ENCODE results near the gene PPP6R3.
A peak's percentile ranks its signal among the peaks of the same experiment; 100 is the strongest.

Gene PPP6R3

DNA sequence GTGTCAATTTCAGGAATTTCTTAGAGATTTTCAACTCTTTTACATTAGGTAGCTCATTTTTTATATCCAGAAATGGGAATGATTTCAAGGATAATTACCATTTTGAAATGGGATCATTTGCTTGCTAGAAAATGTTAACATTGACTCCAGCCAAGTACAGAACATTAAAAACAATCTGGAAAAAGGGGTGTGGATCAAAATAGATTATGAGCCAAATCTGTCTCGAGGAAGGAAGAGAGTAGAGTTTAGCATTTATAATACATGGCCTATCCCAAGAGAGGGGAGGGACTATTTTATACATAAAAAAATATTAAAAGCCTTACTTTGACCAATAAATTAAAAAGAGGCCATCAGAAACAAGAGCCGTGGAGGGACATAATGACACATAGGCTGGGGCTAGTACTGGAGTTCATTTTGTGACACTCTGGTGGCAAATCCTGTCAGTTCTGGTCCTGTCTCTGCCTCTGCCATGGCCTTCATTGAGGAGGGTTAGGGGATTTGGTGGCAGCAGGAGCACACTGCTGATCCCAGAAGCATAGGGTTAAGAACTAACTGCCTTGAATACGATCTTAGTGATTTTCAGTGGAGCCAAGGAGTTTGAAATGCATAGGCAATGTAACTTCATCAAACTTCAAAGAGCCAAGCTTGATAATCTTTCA, 20.4 kb downstream of the PPP6R3 start:
- H3K27me3 ChIP-seq (ENCODE audit: insufficient read depth, low read length) = no peaks in the 10 kb centered on the region
- H3K4ac ChIP-seq (ENCODE audit: low read depth, low read length) = peak overlapping the region; percentile 98
- H2AK5ac ChIP-seq (ENCODE audit: low read length) = no peak overlapping the region
- H3K4me2 ChIP-seq (ENCODE audit: low read length) = no peak overlapping the region
- no peak for DNase-seq
- peak overlapping the region; percentile 6 for H2BK5ac ChIP-seq (ENCODE audit: low read depth, low read length, poor library complexity)
- H4K12ac ChIP-seq (ENCODE audit: low read depth, low read length) = no peak overlapping the region
- no peak overlapping the region for H3K27ac ChIP-seq (ENCODE audit: low read depth, low read length)
- no peaks in the 10 kb centered on the region for H3K4me1 ChIP-seq (ENCODE audit: control insufficient read depth in 1 of 2, insufficient read depth in 2 of 2, low read length in 2 of 2)
- H3K9ac ChIP-seq (ENCODE audit: low read length) = no peak overlapping the region
- no peak overlapping the region for H3K18ac ChIP-seq (ENCODE audit: low read length)
- WGBS (ENCODE audit: extremely low coverage, insufficient coverage, insufficient read length) = no CpG with 5 or more reads among the region's 3 CpGs
- no peak overlapping the region for H2BK120ac ChIP-seq (ENCODE audit: insufficient read depth, low read length, poor library complexity)
- no peak overlapping the region for H4K91ac ChIP-seq (ENCODE audit: low read depth, low read length)
- no peaks in the 10 kb centered on the region for H3K79me1 ChIP-seq (ENCODE audit: low read length)
- no peak overlapping the region for H3K23ac ChIP-seq (ENCODE audit: low read length)
- peaks cover 2 to 6% of the 10 kb centered on the region in 2 experiments for H3K36me3 ChIP-seq (ENCODE audit: control insufficient read depth in 1 of 2, insufficient read depth in 2 of 2, low read length in 2 of 2)
- H3K4me3 ChIP-seq (ENCODE audit: low read depth, low read length) = no peak overlapping the region
- H2AFZ ChIP-seq (ENCODE audit: insufficient read depth, low read length, poor library complexity) = no peak overlapping the region
- peaks cover 22% of the 10 kb centered on the region for H3K79me2 ChIP-seq (ENCODE audit: control insufficient read depth, insufficient read depth, low read length, poor library complexity)
- no peak overlapping the region for H4K8ac ChIP-seq (ENCODE audit: low read depth, low read length)
- H3K9me3 ChIP-seq (ENCODE audit: insufficient read depth, low read depth, low read length) = no peaks in the 10 kb centered on the region
- H3K14ac ChIP-seq (ENCODE audit: low read length) = no peak overlapping the region
- H2BK12ac ChIP-seq (ENCODE audit: low read length) = no peak overlapping the region

DNA sequence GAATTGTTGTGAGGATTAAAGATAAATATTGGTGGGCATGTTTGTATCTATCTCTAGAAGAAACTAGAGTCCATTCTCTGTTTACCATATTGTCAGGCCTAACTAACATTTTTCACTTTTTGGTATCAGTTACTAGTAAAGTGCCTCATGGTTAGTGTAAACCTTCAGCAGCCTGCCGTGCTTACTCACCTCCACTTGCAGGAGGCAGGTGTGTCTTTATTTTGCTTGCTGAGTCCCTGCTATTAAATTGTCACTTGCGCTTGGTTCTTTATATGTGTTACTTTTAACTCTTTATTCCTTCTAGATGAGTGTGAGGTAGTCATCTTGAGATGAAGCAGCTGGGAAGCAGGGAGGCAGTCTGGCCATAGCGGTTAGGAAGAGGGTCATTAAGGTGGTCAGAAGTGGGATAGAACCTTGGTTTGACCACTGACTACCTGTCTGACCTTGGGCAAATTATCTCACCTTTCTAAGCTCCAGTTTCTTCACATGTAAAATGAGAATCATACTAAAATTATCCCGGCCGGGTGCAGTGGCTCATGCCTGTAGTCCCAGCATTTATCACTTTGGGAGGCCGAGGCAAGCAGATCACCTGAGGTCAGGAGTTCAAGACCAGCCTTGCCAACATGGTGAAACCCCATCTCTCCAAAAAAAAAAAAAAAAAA, 21.2 kb downstream of the PPP6R3 start:
- H3K14ac ChIP-seq (ENCODE audit: low read length) = no peak overlapping the region
- no peak overlapping the region for H3K9ac ChIP-seq (ENCODE audit: low read length)
- peak overlapping the region; percentile 87 for H3K4ac ChIP-seq (ENCODE audit: low read depth, low read length)
- H4K91ac ChIP-seq (ENCODE audit: low read depth, low read length) = no peak overlapping the region
- no peak overlapping the region for H3K23ac ChIP-seq (ENCODE audit: low read length)
- no peak overlapping the region for H3K27ac ChIP-seq (ENCODE audit: low read depth, low read length)
- DNase-seq = no peak
- no peak overlapping the region for H2BK12ac ChIP-seq (ENCODE audit: low read length)
- H3K79me2 ChIP-seq (ENCODE audit: control insufficient read depth, insufficient read depth, low read length, poor library complexity) = peaks cover 22% of the 10 kb centered on the region
- H2AK5ac ChIP-seq (ENCODE audit: low read length) = no peak overlapping the region
- no peak overlapping the region for H4K8ac ChIP-seq (ENCODE audit: low read depth, low read length)
- no peaks in the 10 kb centered on the region for H3K4me1 ChIP-seq (ENCODE audit: control insufficient read depth in 1 of 2, insufficient read depth in 2 of 2, low read length in 2 of 2)
- H3K79me1 ChIP-seq (ENCODE audit: low read length) = no peaks in the 10 kb centered on the region
- H2AFZ ChIP-seq (ENCODE audit: insufficient read depth, low read length, poor library complexity) = no peak overlapping the region
- H3K18ac ChIP-seq (ENCODE audit: low read length) = no peak overlapping the region
- no peaks in the 10 kb centered on the region for H3K9me3 ChIP-seq (ENCODE audit: insufficient read depth, low read depth, low read length)
- H3K27me3 ChIP-seq (ENCODE audit: insufficient read depth, low read length) = no peaks in the 10 kb centered on the region
- H3K36me3 ChIP-seq (ENCODE audit: control insufficient read depth in 1 of 2, insufficient read depth in 2 of 2, low read length in 2 of 2) = peaks cover 2 to 4% of the 10 kb centered on the region in 2 experiments
- no peak overlapping the region for H2BK120ac ChIP-seq (ENCODE audit: insufficient read depth, low read length, poor library complexity)
- WGBS (ENCODE audit: extremely low coverage, insufficient coverage, insufficient read length) = no CpG with 5 or more reads among the region's 6 CpGs
- H3K4me3 ChIP-seq (ENCODE audit: low read depth, low read length) = no peak overlapping the region
- no peak overlapping the region for H3K4me2 ChIP-seq (ENCODE audit: low read length)
- H2BK5ac ChIP-seq (ENCODE audit: low read depth, low read length, poor library complexity) = no peak overlapping the region
- no peak overlapping the region for H4K12ac ChIP-seq (ENCODE audit: low read depth, low read length)

DNA sequence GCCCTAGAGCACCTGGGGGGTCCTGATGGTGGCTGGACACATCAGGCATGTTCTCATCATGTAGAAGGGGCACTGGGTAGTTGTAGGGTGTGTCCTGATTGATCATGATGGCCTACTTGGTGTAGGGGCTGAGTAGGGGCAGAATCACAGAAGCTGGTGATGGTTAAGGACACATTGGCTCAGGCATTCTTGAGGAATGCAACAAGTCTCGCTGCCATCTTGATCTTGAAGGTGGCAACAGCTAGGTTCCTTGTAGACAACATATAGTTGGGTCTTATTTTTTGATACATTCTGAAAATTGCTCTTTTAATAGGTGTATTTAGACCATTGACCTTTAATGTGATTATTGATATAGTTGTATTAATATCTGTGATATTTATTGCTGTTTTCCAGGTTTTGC, 28.1 kb downstream of the PPP6R3 start:
- H3K79me1 ChIP-seq (ENCODE audit: low read length) = no peaks in the 10 kb centered on the region
- H4K8ac ChIP-seq (ENCODE audit: low read depth, low read length) = no peak overlapping the region
- no peak overlapping the region for H4K12ac ChIP-seq (ENCODE audit: low read depth, low read length)
- peak overlapping the region; percentile 73 for H3K18ac ChIP-seq (ENCODE audit: low read length)
- no peak overlapping the region for H3K4me2 ChIP-seq (ENCODE audit: low read length)
- no peak overlapping the region for H2AK5ac ChIP-seq (ENCODE audit: low read length)
- H2AFZ ChIP-seq (ENCODE audit: insufficient read depth, low read length, poor library complexity) = no peak overlapping the region
- no peak overlapping the region for H2BK120ac ChIP-seq (ENCODE audit: insufficient read depth, low read length, poor library complexity)
- peaks cover 22% of the 10 kb centered on the region for H3K79me2 ChIP-seq (ENCODE audit: control insufficient read depth, insufficient read depth, low read length, poor library complexity)
- H3K23ac ChIP-seq (ENCODE audit: low read length) = no peak overlapping the region
- peak overlapping the region; percentile 100 for H3K4ac ChIP-seq (ENCODE audit: low read depth, low read length)
- no peak overlapping the region for H3K14ac ChIP-seq (ENCODE audit: low read length)
- H3K9me3 ChIP-seq (ENCODE audit: insufficient read depth, low read depth, low read length) = no peaks in the 10 kb centered on the region
- no peak overlapping the region for H4K91ac ChIP-seq (ENCODE audit: low read depth, low read length)
- H2BK5ac ChIP-seq (ENCODE audit: low read depth, low read length, poor library complexity) = no peak overlapping the region
- H3K36me3 ChIP-seq (ENCODE audit: control insufficient read depth in 1 of 2, insufficient read depth in 2 of 2, low read length in 2 of 2) = no peaks in the 10 kb centered on the region
- no peak overlapping the region for H3K4me3 ChIP-seq (ENCODE audit: low read depth, low read length)
- peaks cover 2 to 3% of the 10 kb centered on the region in 2 experiments for H3K4me1 ChIP-seq (ENCODE audit: control insufficient read depth in 1 of 2, insufficient read depth in 2 of 2, low read length in 2 of 2)
- H2BK12ac ChIP-seq (ENCODE audit: low read length) = no peak overlapping the region
- WGBS (ENCODE audit: extremely low coverage, insufficient coverage, insufficient read length) = no CpG with 5 or more reads among the region's 1 CpG
- H3K27ac ChIP-seq (ENCODE audit: low read depth, low read length) = no peak overlapping the region
- H3K9ac ChIP-seq (ENCODE audit: low read length) = no peak overlapping the region
- DNase-seq = no peak
- H3K27me3 ChIP-seq (ENCODE audit: insufficient read depth, low read length) = no peaks in the 10 kb centered on the region

DNA sequence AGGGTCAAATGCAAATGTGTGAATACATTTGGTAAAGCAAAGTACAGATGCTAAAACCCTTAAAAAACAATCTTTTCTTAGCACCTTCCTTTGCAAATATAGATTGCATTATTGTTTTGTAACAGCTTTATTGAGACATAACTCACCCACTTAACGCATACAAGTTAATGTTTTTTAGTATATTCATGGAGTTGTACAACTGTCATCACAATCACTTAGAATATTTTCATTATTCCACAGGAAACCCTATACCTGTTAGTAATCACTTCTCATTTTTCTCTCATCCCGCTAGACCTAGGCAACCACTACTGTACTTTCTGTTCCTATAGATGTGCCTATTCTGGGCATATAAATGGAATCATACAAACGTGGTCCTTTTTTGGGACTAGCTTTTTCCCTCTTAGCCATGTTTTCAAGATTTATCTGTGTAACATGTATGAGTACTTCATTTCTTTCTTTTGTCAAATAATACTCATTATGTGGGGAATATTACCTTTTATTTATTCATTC, 34.7 kb downstream of the PPP6R3 start:
- H2BK120ac ChIP-seq (ENCODE audit: insufficient read depth, low read length, poor library complexity) = no peak overlapping the region
- H3K79me2 ChIP-seq (ENCODE audit: control insufficient read depth, insufficient read depth, low read length, poor library complexity) = peaks cover 22% of the 10 kb centered on the region
- no peak overlapping the region for H4K12ac ChIP-seq (ENCODE audit: low read depth, low read length)
- no peak overlapping the region for H3K4me3 ChIP-seq (ENCODE audit: low read depth, low read length)
- no peak overlapping the region for H2AFZ ChIP-seq (ENCODE audit: insufficient read depth, low read length, poor library complexity)
- H3K18ac ChIP-seq (ENCODE audit: low read length) = no peak overlapping the region
- H3K36me3 ChIP-seq (ENCODE audit: control insufficient read depth in 1 of 2, insufficient read depth in 2 of 2, low read length in 2 of 2) = no peaks in the 10 kb centered on the region
- no peaks in the 10 kb centered on the region for H3K27me3 ChIP-seq (ENCODE audit: insufficient read depth, low read length)
- H3K23ac ChIP-seq (ENCODE audit: low read length) = no peak overlapping the region
- H3K14ac ChIP-seq (ENCODE audit: low read length) = no peak overlapping the region
- H3K79me1 ChIP-seq (ENCODE audit: low read length) = no peaks in the 10 kb centered on the region
- no peak overlapping the region for H2BK5ac ChIP-seq (ENCODE audit: low read depth, low read length, poor library complexity)
- no peak overlapping the region for H3K4me2 ChIP-seq (ENCODE audit: low read length)
- H3K9ac ChIP-seq (ENCODE audit: low read length) = no peak overlapping the region
- no peak for DNase-seq
- WGBS (ENCODE audit: extremely low coverage, insufficient coverage, insufficient read length) = no CpG with 5 or more reads among the region's 3 CpGs
- H3K4ac ChIP-seq (ENCODE audit: low read depth, low read length) = no peak overlapping the region
- no peak overlapping the region for H4K91ac ChIP-seq (ENCODE audit: low read depth, low read length)
- no peak overlapping the region for H2AK5ac ChIP-seq (ENCODE audit: low read length)
- H3K4me1 ChIP-seq (ENCODE audit: control insufficient read depth in 1 of 2, insufficient read depth in 2 of 2, low read length in 2 of 2) = no peaks in the 10 kb centered on the region
- no peak overlapping the region for H3K27ac ChIP-seq (ENCODE audit: low read depth, low read length)
- no peak overlapping the region for H4K8ac ChIP-seq (ENCODE audit: low read depth, low read length)
- H3K9me3 ChIP-seq (ENCODE audit: insufficient read depth, low read depth, low read length) = no peaks in the 10 kb centered on the region
- no peak overlapping the region for H2BK12ac ChIP-seq (ENCODE audit: low read length)

Measured in trophoblast cell (in vitro differentiated cells and primary cell).